Measurements from ENCODE around the gene TBC1D5. TPM values are rescaled to one million over a fixed set of nuclear protein-coding genes. Genes with fewer than 3 reads are reported as not detected.

TBC1D5 gene
- total and polyA plus RNA-seq, 2 of the 8 experiments (the other 6 are each of a cell fraction or from before 2014, with no cell fraction given) = 11.0 to 22.9 TPM

GRCh38 chr3:17342119-17342518 lies 400.3 kb downstream of the TBC1D5 start:
- no peaks in the 10 kb centered on the region for H3K79me2 ChIP-seq (ENCODE audit: control insufficient read depth in 1 of 2, insufficient read depth in 2 of 2, low read length in 2 of 2)
- H3K27ac ChIP-seq (ENCODE audit: low read depth, low read length) = no peak overlapping the region
- no peaks in the 10 kb centered on the region for H3K27me3 ChIP-seq (replicated peaks in 1 of 4; ENCODE audit: control insufficient read depth in 3 of 4, extremely low read depth in 1 of 4, insufficient read depth in 3 of 4, low read length in 3 of 4)
- no peak overlapping the region for H2BK120ac ChIP-seq (replicated peaks; ENCODE audit: low read depth, low read length)
- H4K91ac ChIP-seq (replicated peaks; ENCODE audit: insufficient read length, low read length) = no peak overlapping the region
- no peaks in the 10 kb centered on the region for H3K4me1 ChIP-seq (replicated peaks in 1 of 4; ENCODE audit: control insufficient read depth in 3 of 4, insufficient read depth in 4 of 4, low read length in 3 of 4)
- H2BK15ac ChIP-seq (ENCODE audit: low read length) = no peak overlapping the region
- H3K14ac ChIP-seq (ENCODE audit: insufficient read length) = no peak overlapping the region
- H3K9me3 ChIP-seq (ENCODE audit: insufficient read depth in 2 of 2, low read depth in 1 of 2, low read length in 1 of 2) = no peaks in the 10 kb centered on the region
- no peak overlapping the region for H2BK5ac ChIP-seq (ENCODE audit: low read depth, low read length)
- DNase-seq (ENCODE audit: low read depth in 1 of 2, low spot score in 2 of 2) (no peak), FAIRE-seq (no peak)
- no peak overlapping the region for H3K23ac ChIP-seq (ENCODE audit: insufficient read length)
- TF ChIP-seq ASH2L (IDR thresholded peaks at IDR 0.05; ENCODE audit: low read length) = no peak
- no peak for TF ChIP-seq SIRT6 (IDR thresholded peaks at IDR 0.05; ENCODE audit: low read length)
- no peak for TF ChIP-seq CREB1 (IDR thresholded peaks at IDR 0.05)
- TF ChIP-seq NANOG (IDR thresholded peaks at IDR 0.05; ENCODE audit: insufficient read depth, low read depth, low read length, poor library complexity, severe bottlenecking) = no peak
- no peak for TF ChIP-seq HDAC2 (IDR thresholded peaks at IDR 0.05; ENCODE audit: borderline replicate concordance in 1 of 2, low read depth in 2 of 2, low read length in 2 of 2)
- no peak for TF ChIP-seq CTCF (IDR thresholded peaks at IDR 0.05; ENCODE audit: control extremely low read depth in 1 of 3, insufficient read depth in 1 of 3, low read depth in 1 of 3, low read length in 3 of 3)
- no peak for TF ChIP-seq GTF2F1 (IDR thresholded peaks at IDR 0.05; ENCODE audit: borderline replicate concordance, low read depth, low read length)
- no peak for TF ChIP-seq CBX5 (IDR thresholded peaks at IDR 0.05; ENCODE audit: low read depth, low read length)
- TF ChIP-seq MAX (IDR thresholded peaks at IDR 0.05) = no peak
- no peak overlapping the region for H4K5ac ChIP-seq (ENCODE audit: insufficient read length, low read depth, low read length)
- H3K36me3 ChIP-seq (ENCODE audit: control insufficient read depth in 2 of 4, insufficient read depth in 4 of 4, low read length in 3 of 4) = no peaks in the 10 kb centered on the region
- no peak overlapping the region for H4K8ac ChIP-seq (ENCODE audit: extremely low read depth, insufficient read depth, low read length)
- H3K79me1 ChIP-seq (ENCODE audit: low read depth, low read length) = no peaks in the 10 kb centered on the region
- H3K4ac ChIP-seq (replicated peaks; ENCODE audit: insufficient read length, low read depth, low read length) = no peak overlapping the region
- no peak overlapping the region for H2AK5ac ChIP-seq (ENCODE audit: low read depth, low read length)
- H2BK12ac ChIP-seq (ENCODE audit: low read depth, low read length) = no peak overlapping the region
- H3K9ac ChIP-seq (replicated peaks in 1 of 4; ENCODE audit: extremely low read depth in 1 of 4, low read depth in 3 of 4, low read length in 3 of 4) = no peak overlapping the region
- no peaks in the 10 kb centered on the region for H4K20me1 ChIP-seq (replicated peaks in 1 of 2; ENCODE audit: control insufficient read depth in 1 of 2, insufficient read depth in 2 of 2, low read length in 2 of 2)
- no peak overlapping the region for H3K18ac ChIP-seq (ENCODE audit: extremely low read depth, low read length)
- ChIA-PET POLR2A (ENCODE audit: partially characterized antibody) (no interaction called here), CTCF (ENCODE audit: partially characterized antibody) (no interaction called here)
- H3K4me3 ChIP-seq (ENCODE audit: extremely low read depth in 1 of 4, insufficient read depth in 2 of 4, low read depth in 3 of 4, low read length in 4 of 4) = no peak overlapping the region
- H2AFZ ChIP-seq (ENCODE audit: low read length) = no peak overlapping the region
- no peak overlapping the region for H3K4me2 ChIP-seq (ENCODE audit: insufficient read depth in 1 of 2, low read depth in 2 of 2, low read length in 2 of 2)
- H2BK20ac ChIP-seq (ENCODE audit: low read length) = no peak overlapping the region
- H3K56ac ChIP-seq (replicated peaks; ENCODE audit: insufficient read length, low read depth, low read length) = no peak overlapping the region
- H3K23me2 ChIP-seq (ENCODE audit: low read depth, low read length) = no peaks in the 10 kb centered on the region
